Cardiac fibroblast (primary cell): ENCODE data around the gene OLFML2B.

ENCODE experiments used
- DNase-seq, 2 donors: peaks; one replicate each; pipeline versions ENCODE4 v3.0.0 to v3.0.0-alpha.2; 2010; ENCODE audit warnings: low read depth in 2 of 2
- H3K4me3 ChIP-seq, 2 donors: replicated peaks in 1 of 2; 1 replicate in 1 of 2; 2 replicates in 1 of 2; pipeline ENCODE4 v1.5.1; 2011; ENCODE audit warnings: low read depth in 2 of 2, low read length in 2 of 2, mild to moderate bottlenecking in 2 of 2, moderate library complexity in 1 of 2
- TF ChIP-seq, protein P1 (sequence below): IDR thresholded peaks from one replicate; pipeline ENCODE4 v1.5.1; 2011; ENCODE audit warnings: low read depth, mild to moderate bottlenecking, low read length, inconsistent platforms

OLFML2B gene

DNA sequence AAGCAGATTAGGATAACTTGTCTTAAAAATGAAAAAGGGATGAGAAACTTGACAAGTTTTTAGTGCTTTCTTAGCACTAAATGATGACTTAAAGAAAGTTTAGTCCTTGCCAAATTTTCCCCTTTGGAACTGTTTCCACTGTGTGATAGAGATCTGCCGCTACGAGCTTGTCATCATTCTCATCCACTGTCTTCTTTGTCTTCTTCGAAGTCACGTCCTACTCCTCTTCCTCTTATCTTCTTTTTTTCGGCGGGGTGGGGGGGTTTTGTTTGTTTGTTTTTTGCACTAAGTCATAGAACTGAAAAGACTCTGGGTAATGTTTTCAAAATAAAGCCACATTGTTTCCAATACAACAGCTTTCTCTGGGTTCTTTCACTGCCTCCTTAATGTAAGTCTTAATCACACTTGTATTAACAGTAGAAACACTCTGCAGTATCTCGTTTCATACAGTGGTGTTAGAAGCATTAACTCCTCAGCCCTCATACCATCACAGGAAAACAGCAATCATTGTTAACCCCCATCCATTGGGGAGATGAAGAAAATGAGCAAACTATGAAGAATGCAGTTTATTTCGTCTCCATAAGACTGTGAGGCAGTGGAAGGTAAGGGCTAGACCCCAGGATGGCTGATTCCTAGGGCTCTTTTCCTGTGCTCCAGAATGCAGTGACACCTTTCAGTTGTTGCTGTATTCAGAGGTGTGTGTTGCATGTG lies 81.8 kb downstream of the OLFML2B start:
- DNase-seq: no peak
- no peak overlapping the region for H3K4me3 ChIP-seq
- TF ChIP-seq, protein P1, sequence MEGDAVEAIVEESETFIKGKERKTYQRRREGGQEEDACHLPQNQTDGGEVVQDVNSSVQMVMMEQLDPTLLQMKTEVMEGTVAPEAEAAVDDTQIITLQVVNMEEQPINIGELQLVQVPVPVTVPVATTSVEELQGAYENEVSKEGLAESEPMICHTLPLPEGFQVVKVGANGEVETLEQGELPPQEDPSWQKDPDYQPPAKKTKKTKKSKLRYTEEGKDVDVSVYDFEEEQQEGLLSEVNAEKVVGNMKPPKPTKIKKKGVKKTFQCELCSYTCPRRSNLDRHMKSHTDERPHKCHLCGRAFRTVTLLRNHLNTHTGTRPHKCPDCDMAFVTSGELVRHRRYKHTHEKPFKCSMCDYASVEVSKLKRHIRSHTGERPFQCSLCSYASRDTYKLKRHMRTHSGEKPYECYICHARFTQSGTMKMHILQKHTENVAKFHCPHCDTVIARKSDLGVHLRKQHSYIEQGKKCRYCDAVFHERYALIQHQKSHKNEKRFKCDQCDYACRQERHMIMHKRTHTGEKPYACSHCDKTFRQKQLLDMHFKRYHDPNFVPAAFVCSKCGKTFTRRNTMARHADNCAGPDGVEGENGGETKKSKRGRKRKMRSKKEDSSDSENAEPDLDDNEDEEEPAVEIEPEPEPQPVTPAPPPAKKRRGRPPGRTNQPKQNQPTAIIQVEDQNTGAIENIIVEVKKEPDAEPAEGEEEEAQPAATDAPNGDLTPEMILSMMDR: no peak

DNA sequence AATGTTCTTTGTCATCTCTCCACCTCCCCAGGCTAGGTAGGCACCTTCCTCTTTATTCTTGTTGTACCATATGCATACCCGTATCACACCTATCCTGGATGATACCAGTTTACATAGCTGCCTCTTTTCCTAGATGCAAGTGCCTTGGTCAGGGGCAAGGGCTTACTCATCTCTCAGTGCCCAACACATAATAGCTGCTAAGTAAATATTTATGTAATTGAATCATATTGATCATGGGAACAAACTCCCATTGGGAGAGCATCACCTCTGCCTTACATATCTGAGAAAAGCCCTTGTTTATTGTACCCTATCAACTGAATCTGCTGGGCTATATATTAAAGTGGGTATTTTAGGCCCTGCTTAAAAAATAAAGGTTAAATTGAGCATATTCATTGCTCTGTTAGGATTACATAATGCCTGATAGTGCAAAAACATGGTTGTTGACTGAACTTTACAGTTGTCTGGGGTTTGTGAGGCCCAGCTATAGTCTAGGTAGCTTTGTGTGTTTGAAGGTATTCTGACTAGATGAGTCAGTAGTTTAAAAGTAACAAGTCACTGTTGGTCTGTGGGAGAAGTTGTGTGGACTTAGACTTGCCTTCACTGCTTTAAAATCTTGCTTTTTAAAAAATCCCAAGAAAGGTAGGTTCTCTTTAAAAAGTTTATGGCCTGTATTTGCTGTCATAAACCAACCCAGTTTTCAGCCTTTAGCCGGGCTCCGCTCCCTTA lies 82.6 kb downstream of the OLFML2B start:
- DNase-seq: peak in 1 of 2 donors; percentile 25

DNA sequence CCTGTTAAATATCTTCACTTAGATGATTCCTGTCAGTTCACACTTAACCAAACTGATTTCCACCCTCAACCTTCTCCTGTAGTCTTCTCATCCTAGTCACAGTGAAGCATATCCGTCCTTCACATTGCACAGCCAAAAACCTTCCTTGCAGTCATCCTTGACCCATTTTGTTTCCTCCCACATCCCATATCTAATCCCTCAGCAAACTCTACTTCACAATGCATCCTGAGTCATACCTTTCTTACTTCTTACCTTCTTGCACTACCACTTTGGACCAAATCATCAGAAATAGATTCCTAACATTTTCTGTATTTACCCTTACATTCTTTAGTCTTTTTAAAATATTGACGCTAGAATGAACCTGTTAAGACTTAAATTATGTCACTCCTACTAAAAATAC lies 86.9 kb downstream of the OLFML2B start:
- H3K4me3 ChIP-seq: no peak overlapping the region
- TF ChIP-seq, protein P1: no peak
- no peak for DNase-seq

More for the DNA sequence above, 82.6 kb downstream of the OLFML2B start:
- TF ChIP-seq, protein P1: no peak
- H3K4me3 ChIP-seq: no peak overlapping the region

DNA sequence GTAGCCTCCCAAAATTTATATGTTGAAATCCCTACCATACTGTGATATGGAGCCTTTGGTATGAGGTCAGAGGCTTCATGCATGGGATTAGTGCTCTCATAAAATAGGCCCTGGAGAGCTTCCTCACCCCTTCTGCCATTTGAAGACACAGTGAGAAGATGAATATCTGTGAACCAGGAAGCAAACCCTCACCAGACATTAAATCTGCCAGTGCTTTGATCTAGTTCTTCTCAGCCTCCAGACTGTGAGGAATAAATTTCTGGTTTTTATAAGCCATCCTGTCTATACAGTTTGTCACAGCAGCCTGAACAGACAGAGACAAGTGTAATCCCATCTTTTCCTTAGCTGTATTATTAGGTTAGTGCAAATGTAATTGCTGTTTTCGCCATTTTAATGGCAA lies 88.4 kb downstream of the OLFML2B start:
- H3K4me3 ChIP-seq: no peak overlapping the region
- TF ChIP-seq, protein P1: no peak
- no peak for DNase-seq

DNA sequence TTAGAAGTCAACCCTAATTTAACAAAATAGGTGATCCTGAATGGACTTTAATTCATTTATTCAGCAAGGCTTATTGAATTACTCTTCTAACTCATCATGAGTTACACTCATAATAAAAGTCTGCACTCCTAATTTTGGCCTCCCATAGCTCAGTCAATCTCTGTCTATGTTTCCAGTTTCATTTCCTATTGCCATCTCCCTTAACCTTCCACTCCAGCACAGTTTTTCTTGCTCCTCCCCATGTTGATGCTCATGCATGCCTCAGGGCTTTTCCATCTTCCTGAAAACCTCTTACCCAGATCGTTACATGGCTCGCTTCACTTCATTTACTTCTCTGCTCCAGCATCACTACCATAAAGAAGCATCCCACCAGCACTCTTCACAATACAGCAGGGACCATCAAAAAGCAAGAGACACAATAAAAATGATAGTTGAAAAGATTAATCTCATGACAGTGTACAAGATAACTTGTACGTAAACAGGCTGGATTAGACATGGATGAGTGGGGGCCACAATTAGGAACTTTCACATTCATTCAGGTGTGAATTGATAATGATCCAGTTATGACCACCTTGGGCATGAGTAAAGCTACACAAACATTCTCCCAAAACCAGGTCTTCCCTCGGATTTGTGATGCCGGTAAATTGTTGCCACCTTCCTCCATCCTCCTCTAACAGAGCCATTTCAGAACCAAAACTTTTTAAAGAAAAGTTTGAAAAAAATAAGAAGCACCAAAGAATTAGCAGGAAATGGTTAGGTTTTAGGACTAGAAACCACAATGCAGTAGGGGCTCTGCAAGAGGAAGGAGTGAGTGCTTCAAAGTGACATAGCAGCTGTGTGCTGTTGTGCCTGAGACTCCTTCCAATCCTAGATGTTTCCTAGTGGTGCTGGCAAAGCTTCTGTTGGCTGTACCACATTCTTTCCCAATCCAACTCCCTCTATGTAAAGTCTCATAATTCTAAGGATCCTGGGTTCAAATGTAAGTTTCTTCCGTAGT lies 89.8 kb downstream of the OLFML2B start:
- no peak overlapping the region for H3K4me3 ChIP-seq
- TF ChIP-seq, protein P1: no peak
- DNase-seq: peak in 1 of 2 donors; percentile 11
